HG03571 (cell line): ENCODE results near the gene OTUB2.
"Not testable (repeated sequence)": the region's sequence is repeated elsewhere in the genome, so short reads cannot be mapped to it uniquely, and the experiment has no call there.

ENCODE experiments used
- ATAC-seq: cut with Tn5 transposase; IDR thresholded peaks from one replicate; pipeline ENCODE4 v1.9.1; 2021; ENCODE audit not compliant: unreplicated experiment

OTUB2 gene

DNA sequence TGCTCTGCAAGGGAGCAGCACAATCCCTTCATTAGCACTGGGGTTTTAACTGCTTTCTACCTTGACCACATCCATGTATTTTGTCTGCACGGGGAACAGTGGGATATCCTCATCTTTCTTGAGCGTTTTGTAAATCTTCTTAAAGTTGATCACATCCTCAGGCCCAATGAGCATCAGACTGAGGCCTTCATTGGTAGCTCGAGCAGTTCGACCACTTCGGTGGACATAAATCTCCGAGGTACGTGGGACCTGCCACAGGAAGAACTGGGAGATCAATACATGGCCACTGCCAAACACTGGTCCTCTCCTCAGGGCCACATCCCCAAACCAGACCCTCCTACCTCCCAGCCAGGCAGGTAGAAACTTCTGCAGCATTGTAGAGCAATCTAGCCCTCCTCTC lies 28.8 kb downstream of the OTUB2 start:
- ATAC-seq = no peak

DNA sequence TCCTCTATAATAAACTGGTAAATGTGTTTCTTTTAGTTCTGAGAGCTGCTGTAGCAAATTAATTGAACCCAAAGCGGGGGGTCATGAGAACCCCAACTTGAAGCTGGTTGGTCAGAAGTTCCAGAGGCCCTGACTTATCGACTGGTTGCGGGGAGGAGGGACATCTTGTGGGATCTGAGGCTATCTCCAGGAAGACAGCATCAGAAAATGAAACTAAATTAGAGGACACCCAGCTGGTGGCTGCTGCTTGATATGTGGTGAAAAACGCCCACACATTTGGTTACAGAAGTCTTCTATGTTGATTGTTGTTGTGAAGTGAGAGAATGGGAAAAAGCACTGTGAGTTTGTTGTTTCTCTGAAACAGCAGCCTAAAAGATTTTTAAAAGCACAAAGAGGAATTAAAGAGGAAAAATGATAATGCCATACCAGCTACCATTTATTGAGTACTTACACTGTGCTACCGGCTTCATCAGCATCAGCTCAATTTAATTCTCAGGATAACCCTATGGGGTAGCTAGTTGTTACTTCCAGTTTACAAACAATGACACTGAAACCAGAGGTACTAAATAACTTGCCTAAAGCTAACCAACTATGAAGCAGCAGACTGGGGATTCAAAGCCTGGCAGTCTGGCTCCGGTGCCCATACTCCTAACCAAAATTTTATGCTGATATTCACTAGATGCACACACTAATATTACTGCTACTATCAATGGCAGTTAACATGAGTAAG lies 30.6 kb downstream of the OTUB2 start:
- no peak for ATAC-seq

DNA sequence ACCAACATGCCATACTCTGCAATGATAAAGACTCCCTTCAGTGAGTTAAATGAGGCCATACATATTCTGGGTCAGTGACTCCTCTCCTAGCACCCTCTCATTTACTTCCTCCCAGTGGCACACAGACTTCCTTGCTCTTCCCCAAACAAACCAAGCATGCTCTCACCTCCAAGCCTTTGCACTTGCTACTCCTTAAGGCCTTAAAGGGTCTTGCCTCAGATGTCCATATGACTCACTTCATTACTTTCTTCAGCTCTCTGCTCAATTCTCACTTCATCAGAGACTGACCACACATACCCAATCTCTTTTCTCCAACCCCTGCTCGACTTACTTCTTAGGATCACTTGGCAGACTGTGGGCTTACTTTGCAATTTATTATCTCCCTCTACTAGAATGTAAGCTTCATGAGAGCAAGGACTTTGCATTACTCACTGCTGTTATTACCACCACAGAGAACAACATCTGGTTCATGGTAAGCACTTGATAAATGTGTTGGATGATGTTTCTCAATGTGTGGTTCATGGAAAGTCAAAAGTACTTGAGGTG lies 32.1 kb downstream of the OTUB2 start:
- no peak for ATAC-seq

DNA sequence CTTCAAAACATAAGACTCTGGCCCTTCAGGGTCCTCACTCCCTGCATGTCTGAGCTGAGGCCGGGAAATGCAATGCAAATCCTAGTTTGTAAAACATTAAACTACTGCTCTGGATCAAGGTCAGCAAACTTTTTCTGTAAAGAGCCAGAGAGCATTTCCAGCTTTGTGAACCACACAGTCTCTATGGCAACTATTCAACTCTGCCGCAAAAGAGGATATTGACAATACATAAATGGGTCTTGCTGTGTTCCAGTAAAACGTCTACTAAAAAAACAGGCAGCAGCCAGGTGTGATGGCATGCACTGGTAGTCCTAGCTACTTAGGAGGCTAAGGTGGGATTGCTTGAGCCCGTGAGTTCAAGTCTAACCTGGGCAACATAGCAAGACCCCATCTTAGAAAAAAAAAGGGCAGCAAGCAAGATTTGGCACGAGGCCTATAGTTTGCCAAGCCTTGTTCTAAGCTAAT lies 32.6 kb downstream of the OTUB2 start:
- no peak for ATAC-seq

DNA sequence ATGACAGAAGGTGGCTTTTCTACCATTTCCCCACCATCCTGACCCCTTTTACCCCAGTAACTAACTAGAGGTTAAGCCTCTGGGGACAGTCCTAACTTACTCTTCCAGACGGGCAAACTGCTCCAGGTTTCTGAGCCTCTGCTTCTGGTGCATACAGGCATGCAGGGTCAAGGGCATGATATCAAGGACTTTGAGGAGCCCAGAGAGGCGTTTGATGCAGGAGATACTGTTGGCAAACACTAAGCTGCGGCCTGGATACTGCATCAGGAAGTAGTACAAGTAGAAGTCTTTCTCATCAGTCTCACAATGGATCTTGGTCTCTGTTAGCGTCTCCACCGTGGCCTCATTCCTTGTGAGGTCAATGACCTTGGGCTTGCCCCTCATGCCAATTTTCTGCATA lies 33.9 kb downstream of the OTUB2 start:
- no peak for ATAC-seq

DNA sequence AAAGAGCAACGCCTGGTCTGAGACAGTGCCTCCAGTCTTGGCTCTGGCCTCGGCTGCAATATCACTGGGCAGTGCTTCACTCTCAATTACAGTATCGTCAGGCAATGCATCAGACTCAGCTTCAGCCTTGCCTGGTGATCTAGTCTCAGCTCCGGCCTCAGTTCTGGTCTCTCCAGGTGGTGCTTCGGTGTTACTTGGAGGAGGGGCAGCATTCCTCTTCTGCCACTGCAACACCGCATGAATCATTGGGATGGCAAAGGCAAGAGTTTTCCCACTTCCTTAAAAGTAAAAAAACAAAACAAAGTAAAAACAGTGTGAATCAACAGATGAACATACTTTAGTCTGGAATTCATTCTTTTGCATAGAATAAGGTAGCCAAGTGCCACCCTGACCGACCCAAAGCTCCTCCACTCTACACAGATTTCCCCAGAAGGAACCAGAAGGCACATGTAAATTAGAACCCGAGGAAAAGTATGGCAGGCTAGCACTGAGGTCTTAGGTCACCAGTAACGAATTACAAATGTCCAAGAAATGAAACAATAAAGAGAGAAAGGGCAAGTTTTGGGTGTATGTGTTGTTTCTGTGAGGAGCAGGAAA lies 36.3 kb downstream of the OTUB2 start:
- ATAC-seq = no peak

DNA sequence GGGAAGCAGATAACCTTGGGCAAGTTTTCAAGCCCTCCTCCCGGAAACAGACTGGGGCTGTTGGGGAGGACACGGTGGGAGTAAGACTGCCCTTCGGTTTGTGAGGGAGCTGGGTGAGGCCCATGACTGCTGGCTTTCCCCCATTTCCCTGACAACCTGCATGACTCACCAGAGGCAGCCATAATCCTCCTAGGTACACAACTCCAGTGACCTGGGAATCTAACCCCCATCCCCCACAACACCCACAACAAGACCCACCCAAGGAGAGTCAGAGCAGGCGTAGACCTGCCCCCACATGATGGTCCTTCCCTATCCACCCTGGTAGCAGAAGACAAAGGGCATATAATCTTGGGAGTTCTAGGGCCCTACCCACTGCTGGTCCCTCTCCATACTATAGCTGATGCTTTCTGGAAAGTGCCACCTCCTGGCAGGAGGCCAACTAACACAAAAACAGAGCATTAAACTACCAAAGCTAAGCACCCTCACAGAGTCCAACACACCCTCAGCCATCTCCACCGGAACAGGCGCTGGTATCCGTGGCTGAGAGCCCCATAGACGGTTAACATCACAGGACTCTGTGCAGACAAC lies 40.0 kb downstream of the OTUB2 start:
- ATAC-seq = no peak

DNA sequence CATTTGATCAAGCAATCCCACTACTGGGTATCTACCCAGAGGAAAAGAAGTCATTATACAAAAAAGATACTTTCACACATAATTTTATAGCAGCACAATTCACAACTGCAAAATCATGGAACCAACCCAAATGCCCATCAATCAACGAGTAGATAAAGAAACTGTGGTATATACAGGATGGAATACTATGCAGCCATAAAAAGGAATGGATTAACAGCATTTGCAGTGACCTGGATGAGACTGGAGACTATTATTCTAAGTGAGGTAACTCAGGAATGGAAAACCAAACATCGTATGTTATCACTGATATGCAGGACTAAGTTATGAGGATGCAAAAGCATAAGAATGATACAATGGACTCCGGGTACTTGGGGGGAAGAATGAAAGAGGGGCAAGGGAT lies 45.9 kb downstream of the OTUB2 start:
- not testable (repeated sequence) for ATAC-seq

DNA sequence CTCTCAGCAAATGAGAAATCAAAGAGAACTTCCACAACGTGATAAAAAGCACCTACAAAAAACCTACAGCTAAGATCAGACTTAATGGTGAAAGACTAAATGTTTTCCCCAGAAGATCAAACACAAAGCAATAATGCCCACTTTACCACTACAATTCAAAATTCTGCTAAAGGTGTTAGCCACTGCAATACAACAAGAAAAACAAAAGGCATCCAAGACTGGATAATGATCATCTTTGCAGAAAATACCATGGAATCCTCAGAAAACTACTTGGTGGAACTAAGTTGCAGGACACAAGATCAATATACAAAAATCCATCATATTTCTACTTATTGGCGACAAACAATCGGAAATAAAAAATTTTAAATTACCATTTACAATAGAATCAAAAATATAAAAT lies 48.4 kb downstream of the OTUB2 start:
- no peak for ATAC-seq

DNA sequence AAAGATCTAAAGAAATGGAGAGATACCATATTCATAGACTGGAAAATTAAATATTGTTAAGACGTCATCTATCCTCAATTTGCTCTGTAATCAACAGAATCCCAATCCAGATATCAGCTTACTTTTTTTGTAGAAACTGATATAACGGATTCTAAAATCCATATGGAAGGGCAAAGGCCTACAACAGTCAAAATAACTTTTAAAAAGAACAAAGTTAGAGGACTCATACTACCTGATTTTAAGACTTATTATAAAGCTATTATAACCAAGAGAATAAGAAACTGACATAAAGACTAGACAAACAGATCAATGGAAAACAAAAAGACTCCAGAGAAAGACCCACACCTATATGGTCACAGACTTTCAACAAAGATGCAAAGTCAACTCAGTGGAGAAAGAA lies 48.9 kb downstream of the OTUB2 start:
- no peak for ATAC-seq

DNA sequence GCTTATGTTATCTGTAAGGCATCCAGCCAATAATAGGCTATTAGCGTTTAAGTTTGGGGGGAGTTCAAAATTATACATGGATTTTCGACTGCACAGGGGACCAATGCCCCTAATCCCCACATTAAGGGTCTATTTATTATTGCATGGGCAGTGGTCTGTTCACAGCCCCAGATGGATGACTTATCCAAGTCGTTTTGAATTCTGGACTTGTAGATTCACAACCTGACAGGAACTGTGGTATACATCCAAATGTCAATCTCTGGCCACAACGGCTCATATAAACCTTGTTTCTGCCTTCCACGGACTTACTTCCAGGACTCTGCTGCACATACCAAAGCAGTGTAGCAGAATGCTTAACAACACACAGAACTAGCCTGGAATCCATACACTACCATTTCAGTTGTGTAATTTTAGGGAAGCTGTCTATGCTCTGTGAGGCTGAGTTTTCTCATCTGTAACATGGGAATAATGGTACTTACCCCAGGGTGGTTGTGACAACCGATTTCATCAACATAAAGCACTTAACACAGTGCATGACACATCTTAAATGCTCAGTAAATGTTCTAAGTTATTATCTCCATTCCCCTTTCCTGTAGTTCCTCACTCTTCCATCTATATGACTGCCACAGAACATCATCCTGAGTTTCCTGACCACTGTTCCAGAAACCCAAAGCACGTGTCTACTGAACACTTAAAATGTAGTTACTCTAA lies 51.1 kb downstream of the OTUB2 start:
- no peak for ATAC-seq

DNA sequence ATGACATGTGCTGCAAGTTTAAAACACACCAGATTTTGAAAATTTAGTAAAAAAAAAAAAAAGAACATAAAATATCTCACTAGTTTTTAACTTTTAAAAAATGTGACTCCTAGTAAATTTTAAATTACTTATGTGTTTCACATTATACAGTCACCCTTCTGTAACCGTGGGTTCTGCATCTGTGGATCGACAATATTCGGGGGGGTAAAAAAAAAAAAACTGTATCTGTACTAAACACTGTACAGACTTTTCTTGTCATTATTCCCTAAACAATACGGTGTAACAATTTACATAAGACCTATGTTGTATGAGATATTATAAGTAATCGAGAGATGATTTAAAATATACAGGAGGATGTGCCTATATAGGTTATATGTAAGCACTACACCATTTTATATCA lies 51.7 kb downstream of the OTUB2 start:
- no peak for ATAC-seq

DNA sequence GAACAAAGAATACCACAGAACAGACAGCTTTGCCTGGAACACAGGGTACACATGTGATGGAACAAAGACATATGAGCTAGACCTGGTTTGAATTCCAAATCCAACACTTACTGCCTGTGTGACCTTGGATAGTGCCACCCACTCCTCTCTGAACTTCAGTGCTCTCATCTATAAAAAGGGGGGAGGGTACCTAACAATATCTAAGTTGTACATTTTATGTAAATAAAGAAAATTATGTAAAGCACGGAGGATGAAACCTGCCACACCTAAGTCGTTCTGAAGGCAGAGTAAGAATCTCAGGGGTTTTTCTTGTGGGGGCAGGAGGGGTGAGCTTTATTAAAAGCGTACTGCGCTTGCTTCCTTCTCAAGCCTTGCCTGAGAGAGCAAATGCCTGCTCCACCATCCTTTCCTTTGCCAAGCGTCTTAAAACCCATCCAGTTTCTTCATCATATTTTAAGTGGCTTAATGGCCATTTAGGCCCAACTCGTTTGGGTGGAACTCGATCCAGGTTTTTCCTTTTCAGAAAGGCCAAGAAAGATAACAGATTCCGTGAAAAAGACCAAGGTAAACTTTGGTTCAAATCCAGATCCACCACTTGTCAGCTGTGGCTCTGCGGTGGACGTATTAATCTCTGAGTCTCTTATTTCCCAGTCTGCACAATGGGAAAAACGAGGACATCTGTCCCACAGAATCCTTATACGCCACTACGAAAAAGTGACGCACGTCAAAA lies 53.9 kb downstream of the OTUB2 start:
- no peak for ATAC-seq

DNA sequence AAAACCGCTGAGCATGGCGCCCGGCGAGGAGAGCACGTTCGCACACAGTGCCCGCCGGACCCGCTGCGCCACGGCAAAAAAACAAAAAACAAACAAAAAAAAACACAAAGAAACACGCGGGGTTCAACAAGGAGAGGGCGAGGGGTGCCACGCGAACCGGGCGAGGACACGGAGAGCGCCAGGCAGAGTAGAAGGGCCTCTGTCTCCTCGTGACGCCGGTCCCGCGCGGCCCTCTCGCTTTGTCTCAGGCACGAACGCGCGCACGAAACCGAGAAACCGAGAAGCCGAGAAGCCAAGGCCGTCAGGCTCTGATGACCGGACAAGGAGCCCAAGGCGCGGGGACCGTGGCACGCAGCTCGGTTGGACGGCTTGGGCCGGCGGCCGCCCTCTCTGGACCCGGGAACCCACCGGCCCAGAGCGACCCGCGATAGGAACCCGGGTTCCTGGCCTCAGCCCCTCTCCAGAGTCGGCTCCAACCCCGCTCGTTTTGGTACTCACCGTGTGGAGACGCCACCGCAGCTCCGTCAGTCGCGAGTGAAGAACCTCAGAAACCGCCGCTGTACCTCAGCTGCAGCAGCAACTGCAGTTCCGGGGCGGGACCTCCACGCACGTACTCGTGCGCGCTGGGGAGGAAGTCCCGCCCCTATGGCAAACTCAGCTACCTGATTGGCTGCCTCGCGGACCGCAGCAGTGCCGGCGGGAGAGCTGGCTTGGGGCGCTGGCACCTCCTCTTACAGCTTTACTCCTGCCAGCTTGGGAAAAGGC lies 54.7 kb downstream of the OTUB2 start, which contains the start of the genes DDX24 and IFI27L1:
TSS of gene DDX24 (minus strand) at position 582 of the 765 bp plus-strand sequence. CDS start 1,460 bp downstream, outside the sequence.
TSS of gene IFI27L1 (plus strand) at position 690 of the 765 bp plus-strand sequence. CDS start 15,628 bp downstream, outside the sequence.
- ATAC-seq = peak; percentile 97

DNA sequence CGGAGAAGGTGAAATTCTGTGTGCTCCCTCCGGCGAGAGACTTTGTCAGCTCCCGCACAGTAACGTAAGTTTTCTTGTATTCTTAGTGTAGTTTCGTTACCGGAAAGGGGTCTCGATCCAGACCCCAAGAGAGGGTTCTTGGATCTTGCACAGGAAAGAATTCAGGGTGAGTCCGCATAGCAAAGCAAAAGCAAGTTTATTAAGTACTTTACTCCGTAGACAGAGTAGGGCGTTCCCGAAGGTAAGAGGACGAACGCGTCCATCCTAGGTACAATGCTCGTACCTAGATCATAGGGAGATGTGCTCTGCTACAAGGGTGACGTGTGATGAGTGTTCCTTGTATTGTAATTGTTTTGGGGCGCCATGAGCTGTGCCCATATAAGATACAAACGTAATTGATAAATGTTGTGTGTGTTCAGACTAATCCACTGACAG lies 55.3 kb downstream of the OTUB2 start:
- ATAC-seq = peak; percentile 27

DNA sequence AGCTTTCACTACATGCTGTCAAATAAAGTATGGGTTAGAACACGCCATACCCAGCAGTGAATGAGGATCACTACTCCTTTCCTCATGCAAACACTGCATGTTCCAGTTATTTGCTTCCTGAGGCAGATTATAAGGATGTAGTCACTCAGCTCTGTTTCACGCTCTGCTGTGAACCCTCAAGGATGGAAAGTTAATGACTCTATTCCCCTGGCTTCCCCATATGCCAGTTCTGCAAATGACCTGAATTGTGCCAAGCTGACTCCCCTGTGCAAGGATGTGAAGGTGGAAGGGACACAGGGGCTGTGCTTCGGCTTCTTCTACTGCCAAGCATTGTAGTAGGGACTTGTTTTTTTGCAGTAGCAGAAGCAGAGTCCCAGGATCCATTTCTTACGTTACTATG lies 61.8 kb downstream of the OTUB2 start:
- ATAC-seq = no peak

DNA sequence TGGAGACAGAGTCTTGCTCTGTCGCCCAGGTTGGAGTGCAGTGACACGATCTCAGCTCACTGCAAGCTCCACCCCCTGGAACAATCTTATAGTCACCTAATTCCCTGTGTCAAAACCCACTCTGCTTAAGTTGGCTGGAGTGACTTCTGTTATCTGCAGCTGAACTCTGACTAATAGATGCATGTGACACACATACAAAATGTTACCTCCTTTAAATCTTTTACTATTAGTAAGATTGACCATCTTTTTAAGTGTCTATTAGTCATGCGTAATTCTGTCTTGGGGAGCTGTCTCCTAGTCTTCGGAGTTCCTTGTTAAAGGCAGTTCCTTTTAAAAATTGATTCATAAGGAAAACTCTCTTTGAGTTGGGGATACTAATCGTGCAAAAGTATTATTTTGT lies 62.4 kb downstream of the OTUB2 start:
- ATAC-seq = no peak

DNA sequence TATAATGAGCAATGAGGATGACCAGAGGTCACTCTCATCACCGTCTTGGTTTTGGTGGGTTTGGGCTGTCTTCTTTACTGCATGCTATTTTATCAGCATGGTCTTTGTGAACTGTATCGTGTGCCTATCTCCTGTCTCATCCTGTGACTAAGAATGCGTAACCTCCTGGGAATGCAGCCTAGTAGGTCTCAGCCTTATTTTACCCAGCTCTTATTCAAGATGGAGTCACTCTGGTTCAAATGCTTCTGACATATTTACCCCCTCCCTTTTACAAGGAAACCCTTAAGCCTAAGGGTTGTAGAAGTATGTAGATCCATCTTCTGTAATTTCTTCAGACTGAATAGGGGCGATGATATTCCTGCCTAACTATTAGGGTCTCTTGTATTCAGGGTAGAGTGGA lies 63.3 kb downstream of the OTUB2 start:
- ATAC-seq = no peak

DNA sequence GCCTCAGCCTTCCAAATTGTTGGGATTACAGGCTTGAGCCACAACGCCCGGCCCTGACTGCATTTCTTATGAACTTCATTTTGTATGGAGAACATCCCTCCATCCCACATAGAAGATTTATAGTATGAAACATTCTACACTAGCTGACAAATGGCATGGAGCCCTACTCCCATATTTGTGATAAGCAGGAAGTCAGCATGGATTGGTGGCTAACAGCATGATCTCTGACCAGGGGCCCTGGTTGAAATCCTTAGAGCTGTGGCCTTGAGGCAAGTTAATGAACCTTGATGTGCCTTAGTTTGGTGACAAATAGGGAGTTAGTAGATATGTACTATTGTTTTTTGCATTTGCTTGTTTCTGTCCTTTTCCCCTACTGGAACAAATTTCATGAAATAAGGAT lies 67.3 kb downstream of the OTUB2 start:
- no peak for ATAC-seq

DNA sequence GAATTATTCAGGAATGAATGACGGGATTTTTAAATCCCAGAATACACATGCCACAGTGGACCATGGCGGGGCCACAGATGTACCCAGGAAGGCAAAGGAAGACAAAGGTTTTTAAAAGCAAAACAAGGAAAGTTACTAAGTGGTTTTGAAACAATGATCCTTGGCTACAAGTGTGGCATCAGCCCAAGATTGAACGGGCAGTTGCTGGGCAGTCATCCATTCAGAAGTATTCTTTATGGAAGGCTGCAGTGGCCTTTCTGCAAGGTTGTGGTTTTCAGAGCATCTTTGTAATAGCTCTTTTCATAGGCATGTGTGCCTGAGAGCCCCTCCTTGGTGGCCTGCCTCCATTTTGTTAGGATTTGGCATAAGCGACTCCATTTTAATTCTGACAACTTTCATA lies 71.0 kb downstream of the OTUB2 start:
- no peak for ATAC-seq
